K562 (cell line): ENCODE results near the gene CELSR1. TPM values are rescaled to one million over a fixed set of nuclear protein-coding genes. Genes with fewer than 3 reads are reported as not detected.

ENCODE experiments used
- BACH1 ChIP-seq: fragments of 200-800 bp; sonication (Bioruptor generic); IDR thresholded peaks from 2 replicates; pipeline ENCODE4 v1.6.1; 2016; ENCODE audit warnings: missing genetic modification characterization, missing compliant biosample characterization
- C11orf30 ChIP-seq: fragments of 450-650 bp; IDR thresholded peaks from 2 replicates; pipeline ENCODE4 v1.6.1; 2016; ENCODE audit warnings: low read depth, mild to moderate bottlenecking
- CBFA2T3 ChIP-seq: fragments of 450-650 bp; IDR thresholded peaks from 2 replicates; pipeline ENCODE4 v1.6.1; 2017
- CHD4 ChIP-seq: fragments of 200-600 bp; sonication (generic); IDR thresholded peaks from 3 replicates; pipeline ENCODE4 v1.6.1; 2012; ENCODE audit warnings: low read depth, mild to moderate bottlenecking, mixed read lengths, low read length, inconsistent platforms; ENCODE audit not compliant: insufficient read depth, insufficient replicate concordance, poor library complexity, severe bottlenecking
- FOXJ2 ChIP-seq: fragments of 200-800 bp; sonication (Bioruptor generic); IDR thresholded peaks from 2 replicates; pipeline ENCODE4 v1.6.1; 2016; ENCODE audit warnings: missing genetic modification characterization, missing compliant biosample characterization
- HDAC3 ChIP-seq: fragments of 450-650 bp; IDR thresholded peaks from 2 replicates; pipeline ENCODE4 v1.6.1; 2018; ENCODE audit warnings: borderline replicate concordance, mild to moderate bottlenecking, moderate library complexity; ENCODE audit not compliant: partially characterized antibody
- HLTF ChIP-seq: fragments of 450-650 bp; IDR thresholded peaks from 2 replicates; pipeline ENCODE4 v1.6.1; 2016
- NCOA4 ChIP-seq: fragments of 450-650 bp; IDR thresholded peaks from 2 replicates; pipeline ENCODE4 v1.6.1; 2018; ENCODE audit warnings: mild to moderate bottlenecking; ENCODE audit not compliant: partially characterized antibody
- NFE2 ChIP-seq: IDR thresholded peaks from 2 replicates; pipeline ENCODE4 v1.6.1; 2014; ENCODE audit warnings: antibody characterized with exemption, low read depth
- PTBP1 ChIP-seq: fragments of 200-400 bp; formaldehyde crosslinking; IDR thresholded peaks from 2 replicates; pipeline ENCODE4 v1.6.1; 2017; ENCODE audit warnings: low read depth, low read length
- PTRF ChIP-seq: fragments of 450-650 bp; IDR thresholded peaks from 2 replicates; pipeline ENCODE4 v1.6.1; 2016; ENCODE audit warnings: mild to moderate bottlenecking, missing genetic modification characterization, missing compliant biosample characterization
- SMAD2 ChIP-seq: fragments of 150-350 bp; IDR thresholded peaks from 2 replicates; pipeline ENCODE4 v1.6.1; 2014; ENCODE audit warnings: low read depth, mild to moderate bottlenecking, low read length
- SMAD4 ChIP-seq: fragments of 250-450 bp; sonication (Bioruptor Pico); conservative IDR thresholded peaks from 2 replicates; pipeline ENCODE4 v1.8.0; 2021; ENCODE audit warnings: inconsistent platforms, mild to moderate bottlenecking, moderate library complexity
- SMARCE1 ChIP-seq: fragments of 450-650 bp; IDR thresholded peaks from 2 replicates; pipeline ENCODE4 v1.7.1; 2016; ENCODE audit warnings: mild to moderate bottlenecking
- STAG1 ChIP-seq: sonication (generic); formaldehyde crosslinking; IDR thresholded peaks from 2 replicates; pipeline ENCODE4 v1.5.0; 2020; ENCODE audit warnings: missing genetic modification reagents, borderline replicate concordance
- TCF3 ChIP-seq: sonication (generic); formaldehyde crosslinking; IDR thresholded peaks from 2 replicates; pipeline ENCODE4 v1.4.0; 2020; ENCODE audit warnings: mild to moderate bottlenecking, missing genetic modification reagents
- TCFL5 ChIP-seq: fragments of 250-450 bp; sonication (Bioruptor Pico); conservative IDR thresholded peaks from 2 replicates; pipeline ENCODE4 v1.6.1; 2021; ENCODE audit warnings: mild to moderate bottlenecking, moderate library complexity, matching md5 sums
- U2AF1 ChIP-seq: fragments of 200-400 bp; formaldehyde crosslinking; optimal IDR thresholded peaks from 2 replicates; pipeline ENCODE3; 2017; ENCODE audit warnings: mild to moderate bottlenecking, low read depth, low read length, moderate library complexity
- ZNF217 ChIP-seq: sonication (generic); formaldehyde crosslinking; IDR thresholded peaks from 2 replicates; pipeline ENCODE4 v1.8.0; 2022; ENCODE audit warnings: mild to moderate bottlenecking, missing genetic modification reagents
- ZNF232 ChIP-seq: sonication (generic); formaldehyde crosslinking; IDR thresholded peaks from 2 replicates; pipeline ENCODE4 v1.8.0; 2022; ENCODE audit warnings: mild to moderate bottlenecking, missing genetic modification reagents
- ZNF561 ChIP-seq: fragments of 450-650 bp; formaldehyde crosslinking; conservative IDR thresholded peaks from 2 replicates; pipeline ENCODE4 v1.4.0; 2020; ENCODE audit warnings: mild to moderate bottlenecking, moderate library complexity
- ZNF668 ChIP-seq: fragments of 250-450 bp; sonication (Bioruptor Pico); IDR thresholded peaks from 2 replicates; pipeline ENCODE4 v1.8.0; 2022; ENCODE audit warnings: mild to moderate bottlenecking, inconsistent platforms
- ZNF699 ChIP-seq: fragments of 250-450 bp; sonication (Bioruptor Pico); IDR thresholded peaks from 2 replicates; pipeline ENCODE4 v1.8.0; 2021; ENCODE audit warnings: mild to moderate bottlenecking, moderate library complexity; ENCODE audit not compliant: insufficient replicate concordance
- polyA plus RNA-seq, 8 experiments: library from polyadenylated mRNA; depleted of rRNA in 4 of 8; stranded (reverse) in 5 of 8; unstranded in 3 of 8; fragments of >200 nt; fragmentation: Nextera tagmentation in 2 of 8; fragmentation: Illumina TruSeq in 1 of 8; extraction: Ambion mirVana in 2 of 8; extraction: Trizol in 1 of 8; gene quantifications; 2 replicates each; pipeline versions ENCODE4 v1.2.1 to v1.2.3, GENCODE V29; 2011 to 2014; ENCODE audit warnings: inconsistent platforms in 1 of 8, missing spikeins in 1 of 8
- total RNA-seq, 7 experiments: library from RNA; depleted of rRNA in 6 of 7; stranded (reverse); fragments of >200 nt in 6 of 7; fragmentation: Illumina TruSeq in 2 of 7; extraction: Trizol in 2 of 7; gene quantifications; 2 replicates each; pipeline versions ENCODE4 v1.2.1 to v1.2.3, GENCODE V29; 2011 to 2021; ENCODE audit warnings: low replicate concordance in 1 of 7
- TF ChIP-seq, protein P1 (sequence below): sonication (generic); formaldehyde crosslinking; IDR thresholded peaks from 2 replicates; pipeline ENCODE4 v1.8.0; 2022; ENCODE audit warnings: mild to moderate bottlenecking, missing genetic modification reagents, borderline replicate concordance
- TF ChIP-seq, protein P2 (sequence below): IDR thresholded peaks from 2 replicates; pipeline ENCODE4 v1.6.1; 2011; ENCODE audit not compliant: insufficient read length; ENCODE audit errors: extremely low read depth
- TF ChIP-seq, protein P3 (sequence below), 3 experiments: fragments of 200-800 bp in 1 of 3; sonication (Bioruptor generic) in 1 of 3; sonication (generic) in 1 of 3; formaldehyde crosslinking in 1 of 3; IDR thresholded peaks; 2 replicates each; pipeline versions ENCODE4 v1.6.1 to v1.8.0; 2016 to 2022; ENCODE audit warnings: mild to moderate bottlenecking in 2 of 3, missing compliant biosample characterization in 2 of 3, missing genetic modification characterization in 2 of 3, missing genetic modification reagents in 1 of 3

The CELSR1 gene
- total and polyA plus RNA-seq, 9 of the 15 experiments (the other 6 are each of a cell fraction or from before 2014, with no cell fraction given), result under 0.01 to 0.09 TPM; not detected in 7

DNA sequence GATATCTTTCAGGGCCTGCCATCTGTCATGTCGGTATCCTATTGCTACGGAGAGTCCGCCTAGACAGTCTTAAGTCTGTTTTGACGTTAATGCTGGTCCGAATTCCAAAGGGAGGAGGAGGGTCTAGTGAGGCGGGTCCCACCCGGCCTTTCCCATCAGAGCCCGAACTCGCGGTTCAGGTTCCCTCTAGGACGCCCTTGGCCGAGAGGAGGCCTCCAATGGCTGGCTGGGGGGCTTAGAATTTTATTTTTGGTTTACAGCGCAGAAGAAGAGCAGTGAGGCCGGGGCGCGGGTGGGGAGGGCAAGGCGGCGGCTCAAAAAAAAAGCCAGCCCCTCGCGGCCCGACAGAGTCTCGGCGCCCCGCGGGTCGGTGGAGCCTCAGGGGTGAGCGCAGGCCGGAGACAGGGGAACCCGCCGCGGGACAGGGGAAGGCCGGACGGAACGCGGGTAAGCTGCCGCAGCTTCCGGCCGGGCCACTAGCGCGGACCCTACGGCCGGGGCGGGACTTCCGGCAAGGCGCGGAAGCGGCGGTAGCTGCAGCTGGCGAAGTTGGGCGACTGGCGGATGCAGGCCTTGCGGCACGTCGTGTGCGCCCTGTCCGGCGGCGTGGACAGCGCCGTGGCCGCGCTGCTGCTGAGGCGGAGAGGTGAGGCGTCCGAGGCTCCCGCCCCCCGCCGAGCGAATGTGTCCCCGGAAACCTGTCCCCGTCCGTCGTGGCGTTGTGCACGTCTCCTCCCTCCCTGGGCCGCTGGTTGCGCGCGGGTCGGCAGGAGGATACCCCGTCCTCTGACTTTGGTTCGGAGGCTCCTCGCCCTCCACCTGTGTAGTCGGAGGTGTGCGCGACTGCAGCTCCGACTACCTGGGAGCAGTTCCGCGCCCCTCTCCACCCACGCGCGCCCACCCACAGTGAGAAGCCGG is 202.0 kb downstream of the CELSR1 start, which contains the start of gene TRMU (continued):
- TF ChIP-seq, protein P1, sequence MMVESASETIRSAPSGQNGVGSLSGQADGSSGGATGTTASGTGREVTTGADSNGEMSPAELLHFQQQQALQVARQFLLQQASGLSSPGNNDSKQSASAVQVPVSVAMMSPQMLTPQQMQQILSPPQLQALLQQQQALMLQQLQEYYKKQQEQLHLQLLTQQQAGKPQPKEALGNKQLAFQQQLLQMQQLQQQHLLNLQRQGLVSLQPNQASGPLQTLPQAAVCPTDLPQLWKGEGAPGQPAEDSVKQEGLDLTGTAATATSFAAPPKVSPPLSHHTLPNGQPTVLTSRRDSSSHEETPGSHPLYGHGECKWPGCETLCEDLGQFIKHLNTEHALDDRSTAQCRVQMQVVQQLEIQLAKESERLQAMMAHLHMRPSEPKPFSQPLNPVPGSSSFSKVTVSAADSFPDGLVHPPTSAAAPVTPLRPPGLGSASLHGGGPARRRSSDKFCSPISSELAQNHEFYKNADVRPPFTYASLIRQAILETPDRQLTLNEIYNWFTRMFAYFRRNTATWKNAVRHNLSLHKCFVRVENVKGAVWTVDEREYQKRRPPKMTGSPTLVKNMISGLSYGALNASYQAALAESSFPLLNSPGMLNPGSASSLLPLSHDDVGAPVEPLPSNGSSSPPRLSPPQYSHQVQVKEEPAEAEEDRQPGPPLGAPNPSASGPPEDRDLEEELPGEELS (CRISPR knock-in tag), result no peak
- TF ChIP-seq CHD4 (no peak), SMAD2 (no peak), U2AF1 (peak; percentile 59), ZNF232 (CRISPR knock-in tag) (no peak), TCF3 (no peak), C11orf30 (peak; percentile 91), SMARCE1 (no peak), ZNF217 (CRISPR knock-in tag) (no peak), CBFA2T3 (no peak), ZNF668 (no peak), SMAD4 (CRISPR knock-in tag) (peak; percentile 66), STAG1 (CRISPR knock-in tag) (no peak), NCOA4 (no peak), PTBP1 (no peak), PTRF (tag) (no peak), BACH1 (tag) (no peak), HLTF (no peak), FOXJ2 (tag) (no peak), HDAC3 (no peak), ZNF699 (CRISPR knock-in tag) (no peak), TCFL5 (CRISPR knock-in tag) (no peak), ZNF561 (CRISPR knock-in tag) (no peak), NFE2 (no peak)
- TF ChIP-seq, protein P2, sequence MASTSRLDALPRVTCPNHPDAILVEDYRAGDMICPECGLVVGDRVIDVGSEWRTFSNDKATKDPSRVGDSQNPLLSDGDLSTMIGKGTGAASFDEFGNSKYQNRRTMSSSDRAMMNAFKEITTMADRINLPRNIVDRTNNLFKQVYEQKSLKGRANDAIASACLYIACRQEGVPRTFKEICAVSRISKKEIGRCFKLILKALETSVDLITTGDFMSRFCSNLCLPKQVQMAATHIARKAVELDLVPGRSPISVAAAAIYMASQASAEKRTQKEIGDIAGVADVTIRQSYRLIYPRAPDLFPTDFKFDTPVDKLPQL, result no peak
- TF ChIP-seq, protein P3, sequence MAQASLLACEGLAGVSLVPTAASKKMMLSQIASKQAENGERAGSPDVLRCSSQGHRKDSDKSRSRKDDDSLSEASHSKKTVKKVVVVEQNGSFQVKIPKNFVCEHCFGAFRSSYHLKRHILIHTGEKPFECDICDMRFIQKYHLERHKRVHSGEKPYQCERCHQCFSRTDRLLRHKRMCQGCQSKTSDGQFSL (CRISPR knock-in tag; IDR thresholded peaks at IDR 0.05), result no peak
- TF ChIP-seq, protein P3 (tag; IDR thresholded peaks at IDR 0.05), result no peak
